Activated naive CD8-positive, alpha-beta T cell treated with anti-CD3 and anti-CD28 coated beads, Interleukin-2, amount 10 ng/mL, durations not matched to agents 7 days and 5 days (primary cell): ENCODE measurements around the gene TLR6. TPM values are rescaled to one million over a fixed set of nuclear protein-coding genes. Genes with fewer than 3 reads are reported as not detected.

ENCODE experiments used
- ATAC-seq: fragments of 150-1000 bp; cut with Tn5 transposase; one replicate; pipeline ENCODE4 v1.10.0; 2021; ENCODE audit warnings: low read depth, moderate library complexity
- POLR2A ChIA-PET: fragments of 350-600 bp; sonication (Branson Sonifier 250); formaldehyde crosslinking; loops from one replicate; lab custom pipeline; 2021; ENCODE audit warnings: antibody characterized with exemption; lab: Charles Lee
- DNase-seq: peaks from one replicate; pipeline ENCODE4 v3.0.0; 2021
- H3K27ac Mint-ChIP-seq: one replicate; pipeline ENCODE4 v1.8.0; 2022; ENCODE audit warnings: mild to moderate bottlenecking, mixed read lengths
- H3K27me3 Mint-ChIP-seq: one replicate; pipeline ENCODE4 v1.8.0; 2022; ENCODE audit warnings: mild to moderate bottlenecking, moderate library complexity, mixed read lengths
- H3K36me3 Mint-ChIP-seq: one replicate; pipeline ENCODE4 v1.8.0; 2021; ENCODE audit warnings: mild to moderate bottlenecking, mixed read lengths
- H3K4me1 Mint-ChIP-seq: one replicate; pipeline ENCODE4 v1.8.0; 2021; ENCODE audit warnings: mixed read lengths
- H3K4me3 Mint-ChIP-seq: one replicate; pipeline ENCODE4 v1.8.0; 2022; ENCODE audit warnings: mild to moderate bottlenecking, moderate library complexity, mixed read lengths
- H3K9me3 Mint-ChIP-seq: one replicate; pipeline ENCODE4 v1.8.0; 2021; ENCODE audit warnings: mixed read lengths
- total RNA-seq, 2 experiments: library from RNA; stranded (reverse); gene quantifications; one replicate each; pipeline ENCODE4 v1.2.3, GENCODE V29; 2021

TLR6 gene
- total RNA-seq, 2 experiments from 2014 or later = 4.8 to 5.9 TPM

- DNase-seq (no peak), ATAC-seq (no peak)
- POLR2A ChIA-PET = no interaction called here
- Mint-ChIP-seq H3K36me3 (no peaks in the 10 kb centered on the region), H3K9me3 (peaks cover 2% of the 10 kb centered on the region), H3K4me1 (no peaks in the 10 kb centered on the region), H3K27ac (no peak overlapping the region), H3K27me3 (peaks cover 26% of the 10 kb centered on the region), H3K4me3 (no peak overlapping the region)
Measured at GRCh38 chr4:38876636-38877035, 20.0 kb upstream of the TLR6 start.

GRCh38 chr4:38873290-38873944 lies 16.8 kb upstream of the TLR6 start:
- DNase-seq (no peak), ATAC-seq (no peak)
- Mint-ChIP-seq H3K4me1 (peaks cover 6% of the 10 kb centered on the region), H3K36me3 (no peaks in the 10 kb centered on the region), H3K9me3 (peaks cover 2% of the 10 kb centered on the region), H3K27ac (no peak overlapping the region), H3K4me3 (no peak overlapping the region), H3K27me3 (peaks cover 32% of the 10 kb centered on the region)
- POLR2A ChIA-PET = interaction anchor here (0.5 kb wide), 1 partner anchor 796 kb away, joined by 4 read pairs; no protein-coding TSS in a partner anchor

DNA sequence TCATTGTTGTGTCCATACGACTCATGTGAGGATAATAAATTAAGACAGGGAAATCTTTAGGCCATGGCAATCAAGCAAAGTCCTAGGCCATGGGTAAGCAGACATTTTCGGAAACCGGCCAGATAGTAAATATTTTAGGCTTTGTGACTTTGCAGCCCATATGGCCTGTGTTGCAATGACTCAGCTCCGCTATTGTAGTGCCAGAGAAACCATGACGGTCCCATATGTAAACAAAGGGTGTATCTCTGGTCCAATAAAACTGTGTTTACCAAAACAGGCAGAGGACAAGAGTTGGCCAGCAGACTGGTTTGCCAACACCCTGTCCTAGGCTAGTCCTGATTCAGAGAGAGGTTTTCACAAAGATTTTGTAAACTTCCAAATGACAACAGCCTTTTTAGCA lies 16.0 kb upstream of the TLR6 start:
- H3K36me3 Mint-ChIP-seq = no peaks in the 10 kb centered on the region
- no peak overlapping the region for H3K27ac Mint-ChIP-seq
- peaks cover 8% of the 10 kb centered on the region for H3K4me1 Mint-ChIP-seq
- no peak overlapping the region for H3K4me3 Mint-ChIP-seq
- peaks cover 35% of the 10 kb centered on the region for H3K27me3 Mint-ChIP-seq
- H3K9me3 Mint-ChIP-seq = peaks cover 2% of the 10 kb centered on the region
- DNase-seq = no peak
- POLR2A ChIA-PET = no interaction called here
- ATAC-seq = no peak

DNA sequence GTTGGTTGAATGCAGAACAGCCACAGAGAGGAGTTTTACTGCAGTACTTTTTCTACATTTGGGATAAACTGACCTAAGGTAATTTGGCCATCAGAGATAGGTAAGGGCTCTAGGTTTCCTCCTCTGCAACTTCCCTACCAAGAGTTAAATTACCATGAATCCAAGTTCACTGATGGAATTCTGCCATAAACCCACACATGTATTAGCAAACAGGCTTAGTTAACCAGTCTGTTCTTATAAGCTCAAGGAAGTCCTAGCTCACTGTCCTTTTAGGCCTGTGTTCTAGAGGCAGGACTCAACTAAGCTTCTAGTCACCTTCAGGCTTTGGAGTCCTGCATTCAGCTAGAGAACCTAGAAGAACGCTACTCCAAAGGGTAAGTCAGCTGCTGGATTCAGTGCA lies 15.0 kb upstream of the TLR6 start:
- Mint-ChIP-seq H3K27me3 (peaks cover 40% of the 10 kb centered on the region), H3K9me3 (peaks cover 2% of the 10 kb centered on the region), H3K27ac (no peak overlapping the region), H3K36me3 (no peaks in the 10 kb centered on the region), H3K4me3 (no peak overlapping the region), H3K4me1 (peaks cover 12% of the 10 kb centered on the region)
- DNase-seq = no peak
- ATAC-seq = no peak
- POLR2A ChIA-PET = no interaction called here

DNA sequence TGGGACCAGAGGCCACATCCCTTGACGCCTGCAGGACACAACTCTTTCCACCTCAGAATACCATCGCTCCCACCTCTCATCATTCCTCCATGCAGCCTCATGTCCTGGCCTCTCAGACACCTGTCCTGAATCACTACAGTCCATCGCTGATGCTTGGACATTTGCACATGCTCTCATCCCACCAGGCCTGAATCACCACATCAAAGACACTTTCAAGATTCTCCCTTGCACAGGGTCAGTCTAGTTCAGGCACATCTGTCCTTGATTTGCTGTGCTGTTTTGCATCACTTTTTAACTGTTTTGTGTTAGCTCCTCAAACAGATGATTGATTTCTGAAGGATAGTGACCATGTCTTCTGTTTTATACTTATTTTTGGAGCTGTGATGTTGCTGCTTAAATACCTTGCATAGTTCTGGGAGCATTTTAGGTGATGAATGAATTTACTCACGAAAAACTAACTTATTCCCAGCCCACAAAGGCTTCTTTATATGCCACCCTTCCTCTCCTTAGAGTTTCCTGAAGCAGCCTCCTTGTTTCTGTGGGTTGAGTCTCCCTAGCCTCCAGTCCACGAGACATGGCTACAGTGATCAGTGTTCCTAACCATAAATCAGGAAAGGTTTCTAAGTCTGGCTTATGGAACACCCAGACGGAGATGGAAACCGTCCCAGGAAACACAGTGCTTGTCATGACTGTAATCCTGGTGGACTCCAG lies 13.6 kb upstream of the TLR6 start:
- peaks cover 14% of the 10 kb centered on the region for H3K4me1 Mint-ChIP-seq
- ATAC-seq (no peak), DNase-seq (no peak)
- no peaks in the 10 kb centered on the region for H3K9me3 Mint-ChIP-seq
- no peak overlapping the region for H3K4me3 Mint-ChIP-seq
- POLR2A ChIA-PET = no interaction called here
- H3K27me3 Mint-ChIP-seq = peaks cover 37% of the 10 kb centered on the region
- no peak overlapping the region for H3K27ac Mint-ChIP-seq
- no peaks in the 10 kb centered on the region for H3K36me3 Mint-ChIP-seq

GRCh38 chr4:38869511-38869910 lies 12.9 kb upstream of the TLR6 start:
- ATAC-seq (no peak), DNase-seq (no peak)
- Mint-ChIP-seq H3K4me1 (peaks cover 14% of the 10 kb centered on the region), H3K27ac (no peak overlapping the region), H3K36me3 (no peaks in the 10 kb centered on the region), H3K9me3 (no peaks in the 10 kb centered on the region), H3K27me3 (peaks cover 32% of the 10 kb centered on the region), H3K4me3 (no peak overlapping the region)
- POLR2A ChIA-PET = no interaction called here

- Mint-ChIP-seq H3K4me3 (peak overlapping the region; percentile 72), H3K27me3 (peaks cover 27% of the 10 kb centered on the region), H3K9me3 (no peaks in the 10 kb centered on the region), H3K36me3 (no peaks in the 10 kb centered on the region), H3K4me1 (peaks cover 14% of the 10 kb centered on the region), H3K27ac (peak overlapping the region; percentile 44)
- ATAC-seq (peak; percentile 27), DNase-seq (no peak)
- POLR2A ChIA-PET = no interaction called here
Measured at GRCh38 chr4:38868059-38868960, 11.7 kb upstream of the TLR6 start.

- peak; percentile 69 for DNase-seq
- H3K4me3 Mint-ChIP-seq = peak within 1 kb of the TSS; percentile 74
Measured at GRCh38 chr4:38867478-38868058, 11.0 kb upstream of the TLR6 start, which contains the start of gene FAM114A1. Gene FAM114A1 (plus strand): TSS chr4:38867806. CDS start chr4:38878079, 10,273 bp downstream.

DNA sequence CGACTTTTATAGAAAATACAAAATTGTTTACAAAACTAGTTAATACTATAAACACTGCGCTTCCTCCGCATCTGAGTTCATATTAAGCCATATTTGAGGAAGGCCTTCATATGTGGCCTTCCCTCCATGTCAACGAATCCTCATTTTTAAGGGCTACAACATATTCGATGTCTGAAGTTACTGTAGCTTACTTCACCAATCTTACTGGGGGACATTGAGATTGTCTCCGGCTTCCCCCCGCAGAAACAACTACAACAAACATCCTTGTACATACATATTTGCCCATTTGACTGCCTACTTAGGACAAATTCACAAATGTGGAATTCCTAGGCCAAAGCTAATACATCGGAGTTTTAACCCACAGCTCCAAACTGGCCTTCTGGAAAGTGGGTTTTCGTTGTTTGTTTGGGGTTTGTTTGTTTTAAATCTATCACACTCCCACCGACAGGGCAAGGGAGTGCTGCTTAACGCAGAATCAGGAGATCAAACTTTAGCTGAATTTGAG lies 10.4 kb upstream of the TLR6 start:
- no peaks in the 10 kb centered on the region for H3K9me3 Mint-ChIP-seq
- H3K36me3 Mint-ChIP-seq = no peaks in the 10 kb centered on the region
- DNase-seq = no peak
- peaks cover 22% of the 10 kb centered on the region for H3K27me3 Mint-ChIP-seq
- H3K4me1 Mint-ChIP-seq = peaks cover 14% of the 10 kb centered on the region
- H3K27ac Mint-ChIP-seq = peak overlapping the region; percentile 28
- no peak for ATAC-seq
- POLR2A ChIA-PET = interaction anchor here (1.1 kb wide), 1 partner anchor 63 kb away, joined by 4 read pairs; no protein-coding TSS in a partner anchor
- H3K4me3 Mint-ChIP-seq = peak overlapping the region; percentile 74

More at GRCh38 chr4:38867478-38868058, 11.0 kb upstream of the TLR6 start, which contains the start of gene FAM114A1:
- Mint-ChIP-seq H3K4me1 (peaks cover 14% of the 10 kb centered on the region), H3K27ac (peak within 1 kb of the TSS; percentile 44), H3K27me3 (peaks cover 24% of the 10 kb centered on the region), H3K36me3 (no peaks in the 10 kb centered on the region), H3K9me3 (no peaks in the 10 kb centered on the region)
- POLR2A ChIA-PET = interaction anchor here (1.1 kb wide), 1 partner anchor 63 kb away, joined by 4 read pairs; no protein-coding TSS in a partner anchor
- peak; percentile 84 for ATAC-seq

- POLR2A ChIA-PET = no interaction called here
- Mint-ChIP-seq H3K4me1 (peaks cover 19% of the 10 kb centered on the region), H3K9me3 (no peaks in the 10 kb centered on the region), H3K36me3 (no peaks in the 10 kb centered on the region), H3K27me3 (peaks cover 20% of the 10 kb centered on the region), H3K27ac (no peak overlapping the region), H3K4me3 (no peak overlapping the region)
- DNase-seq (no peak), ATAC-seq (no peak)
Measured at GRCh38 chr4:38865445-38865844, 8.8 kb upstream of the TLR6 start.

- Mint-ChIP-seq H3K4me1 (peaks cover 29% of the 10 kb centered on the region), H3K36me3 (no peaks in the 10 kb centered on the region), H3K4me3 (no peak overlapping the region), H3K9me3 (no peaks in the 10 kb centered on the region), H3K27me3 (peaks cover 8% of the 10 kb centered on the region), H3K27ac (no peak overlapping the region)
- no peak for ATAC-seq
- POLR2A ChIA-PET = no interaction called here
- no peak for DNase-seq
Measured at GRCh38 chr4:38861791-38862190, 5.2 kb upstream of the TLR6 start.

DNA sequence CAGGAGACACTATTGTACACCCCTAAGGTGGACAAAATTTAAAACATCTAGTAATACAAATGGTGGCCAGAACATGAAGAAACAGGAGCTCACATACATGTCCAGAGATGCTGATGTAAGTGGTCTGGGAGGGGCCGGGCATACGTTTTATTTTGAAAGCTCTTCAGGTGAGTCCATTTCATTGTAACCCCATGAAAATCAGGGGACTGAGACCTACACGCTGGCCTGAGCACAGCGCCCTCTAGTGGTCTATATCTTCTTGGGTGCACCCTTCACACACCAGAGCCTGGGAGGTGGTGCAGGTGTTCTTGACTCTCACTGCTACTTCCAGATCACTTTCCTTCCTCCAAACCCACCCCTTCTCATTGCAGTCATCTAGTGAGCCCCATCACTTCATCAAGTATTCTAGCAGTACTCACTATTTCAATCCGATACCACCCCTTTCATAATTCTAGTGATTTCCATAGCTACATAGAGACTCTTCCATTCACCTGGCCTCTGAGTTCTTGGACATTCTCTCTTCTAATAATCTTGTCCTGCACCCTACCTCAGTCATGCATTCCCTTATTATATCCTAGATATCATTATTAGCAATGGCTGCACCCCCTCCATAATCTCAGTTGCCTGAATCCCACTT lies 4.3 kb upstream of the TLR6 start:
- Mint-ChIP-seq H3K36me3 (no peaks in the 10 kb centered on the region), H3K4me3 (no peak overlapping the region), H3K27me3 (peaks cover 6% of the 10 kb centered on the region), H3K9me3 (no peaks in the 10 kb centered on the region), H3K27ac (no peak overlapping the region), H3K4me1 (peaks cover 30% of the 10 kb centered on the region)
- ATAC-seq (peak; percentile 62), DNase-seq (peak; percentile 43)
- POLR2A ChIA-PET = no interaction called here
